SK-N-SH (cell line): ENCODE results near the gene KRT85. TPM values are rescaled to one million over a fixed set of nuclear protein-coding genes. Genes with fewer than 3 reads are reported as not detected.

Experiments used
- CTCF ChIA-PET: fragments of 300-600, 350-600 bp; formaldehyde crosslinking; extraction: SDS; loops from one replicate; lab custom pipeline; 2021; lab: Yijun Ruan, JAX
- POLR2A ChIA-PET: fragments of 350-600 bp; sonication (Branson Sonifier 250); formaldehyde crosslinking; extraction: SDS; loops from one replicate; lab custom pipeline; 2020; ENCODE audit warnings: antibody characterized with exemption, inconsistent platforms; lab: Yijun Ruan, JAX
- DNase-seq: peaks from one replicate; pipeline ENCODE4 v3.0.0; 2012
- H2AFZ ChIP-seq: fragments of 200-600 bp; sonication (generic); 2 replicates; pipeline ENCODE4 v1.8.1; 2016; ENCODE audit warnings: antibody characterized with exemption, mild to moderate bottlenecking, low read depth
- H3F3A ChIP-seq: fragments of 200-600 bp; sonication (generic); replicated peaks from 2 replicates; pipeline ENCODE3; 2016; ENCODE audit warnings: antibody characterized with exemption, mild to moderate bottlenecking; ENCODE audit not compliant: insufficient read depth
- H3K27ac ChIP-seq, 2 experiments: fragments of 200-500 bp in 1 of 2; fragments of 200-600 bp in 1 of 2; sonication (Bioruptor generic) in 1 of 2; sonication (generic), shearing (Covaris generic) in 1 of 2; 2 replicates each; pipeline versions ENCODE4 v1.5.1 to v1.6.1; 2014 to 2016; ENCODE audit warnings: low read depth in 2 of 2, inconsistent platforms in 1 of 2, low read length in 1 of 2, mild to moderate bottlenecking in 1 of 2, mixed read lengths in 1 of 2
- H3K27me3 ChIP-seq: fragments of 200-600 bp; sonication (generic), shearing (Covaris generic); 2 replicates; pipeline ENCODE4 v1.6.1; 2016; ENCODE audit warnings: mixed run types; ENCODE audit not compliant: insufficient read depth
- H3K36me3 ChIP-seq, 2 experiments: fragments of 200-500 bp in 1 of 2; fragments of 200-600 bp in 1 of 2; sonication (Bioruptor generic) in 1 of 2; sonication (generic) in 1 of 2; replicated peaks in 1 of 2; 2 replicates each; pipeline versions ENCODE3 to v1.5.1; 2014 to 2016; ENCODE audit warnings: low read length in 1 of 2, mild to moderate bottlenecking in 1 of 2; ENCODE audit not compliant: insufficient read depth in 2 of 2, control insufficient read depth in 1 of 2
- H3K4me1 ChIP-seq, 2 experiments: fragments of 200-500 bp in 1 of 2; fragments of 200-600 bp in 1 of 2; sonication (Bioruptor generic) in 1 of 2; sonication (generic), shearing (Covaris generic) in 1 of 2; 2 replicates each; pipeline versions ENCODE4 v1.5.1 to v1.6.1; 2014 to 2016; ENCODE audit warnings: low read depth in 1 of 2, low read length in 1 of 2, mixed run types in 1 of 2; ENCODE audit not compliant: insufficient read depth in 2 of 2, control insufficient read depth in 1 of 2
- H3K4me2 ChIP-seq: fragments of 200-600 bp; sonication (generic), shearing (Covaris generic); 2 replicates; pipeline ENCODE4 v1.6.1; 2017; ENCODE audit warnings: mixed run types
- H3K4me3 ChIP-seq, 2 experiments: fragments of 200-500 bp in 1 of 2; fragments of 200-600 bp in 1 of 2; sonication (Bioruptor generic) in 1 of 2; sonication (generic), shearing (Covaris generic) in 1 of 2; 2 replicates each; pipeline versions ENCODE4 v1.5.1 to v1.8.1; 2014 to 2016; ENCODE audit warnings: low read depth in 2 of 2, inconsistent platforms in 1 of 2, low read length in 1 of 2, mild to moderate bottlenecking in 1 of 2, mixed read lengths in 1 of 2, moderate library complexity in 1 of 2
- H3K79me2 ChIP-seq: fragments of 200-600 bp; sonication (generic); 2 replicates; pipeline ENCODE4 v1.8.1; 2017; ENCODE audit warnings: mild to moderate bottlenecking; ENCODE audit not compliant: insufficient read depth
- H3K9ac ChIP-seq: fragments of 200-600 bp; sonication (generic); 2 replicates; pipeline ENCODE4 v1.6.1; 2017; ENCODE audit warnings: mixed run types
- H3K9me2 ChIP-seq: fragments of 200-600 bp; sonication (generic); 2 replicates; pipeline ENCODE4 v1.6.1; 2017; ENCODE audit warnings: mixed run types
- H3K9me3 ChIP-seq: fragments of 200-600 bp; sonication (generic); 2 replicates; pipeline ENCODE4 v1.6.1; 2017; ENCODE audit warnings: mixed run types, mild to moderate bottlenecking, moderate library complexity
- H4K20me1 ChIP-seq: fragments of 200-600 bp; sonication (generic); 2 replicates; pipeline ENCODE4 v1.6.1; 2017; ENCODE audit warnings: mild to moderate bottlenecking, mixed run types; ENCODE audit not compliant: insufficient read depth
- CHD2 ChIP-seq: fragments of 150-350 bp; IDR thresholded peaks from 2 replicates; pipeline ENCODE4 v1.6.1; 2018; ENCODE audit warnings: low read length; ENCODE audit not compliant: partially characterized antibody
- GABPA ChIP-seq: IDR thresholded peaks from 2 replicates; pipeline ENCODE4 v1.4.0; 2012; ENCODE audit warnings: low read depth, mild to moderate bottlenecking
- IRF3 ChIP-seq: fragments of 150-350 bp; IDR thresholded peaks from 2 replicates; pipeline ENCODE4 v1.6.1; 2016; ENCODE audit warnings: mild to moderate bottlenecking, low read depth, low read length
- MXI1 ChIP-seq: IDR thresholded peaks from 2 replicates; pipeline ENCODE4 v1.6.1; 2012; ENCODE audit warnings: mild to moderate bottlenecking, low read depth, low read length, improper control_type of control experiment
- NFIC ChIP-seq: IDR thresholded peaks from 2 replicates; pipeline ENCODE4 v1.4.0; 2012; ENCODE audit warnings: borderline replicate concordance
- PBX3 ChIP-seq: IDR thresholded peaks from 2 replicates; pipeline ENCODE4; 2012
- POLR2AphosphoS5 ChIP-seq: IDR thresholded peaks from 2 replicates; pipeline ENCODE4 v1.6.1; 2012; ENCODE audit warnings: low read depth, low read length
- REST ChIP-seq: IDR thresholded peaks from 2 replicates; pipeline ENCODE4 v1.6.1; 2012; ENCODE audit warnings: mild to moderate bottlenecking, low read depth, low read length, moderate library complexity
- SMC3 ChIP-seq: IDR thresholded peaks from 2 replicates; pipeline ENCODE4 v1.6.1; 2012; ENCODE audit warnings: low read depth, low read length, improper control_type of control experiment
- TCF12 ChIP-seq: IDR thresholded peaks from 2 replicates; pipeline ENCODE4 v1.4.0; 2012
- TEAD4 ChIP-seq: IDR thresholded peaks from 2 replicates; pipeline ENCODE4 v1.4.0; 2012; ENCODE audit warnings: mild to moderate bottlenecking, borderline replicate concordance; ENCODE audit not compliant: insufficient read depth
- USF1 ChIP-seq: IDR thresholded peaks from 2 replicates; pipeline ENCODE4 v1.4.0; 2012; ENCODE audit warnings: low read depth, borderline replicate concordance
- YY1 ChIP-seq: IDR thresholded peaks from 2 replicates; pipeline ENCODE4 v1.4.0; 2012; ENCODE audit warnings: low read depth, mild to moderate bottlenecking
- WGBS: methylation state at CpG from one replicate; pipeline ENCODE4 v1.1.6; 2017; ENCODE audit warnings: low lambda C conversion rate; 5-methylcytosine and 5-hydroxymethylcytosine counted together
- polyA plus RNA-seq, 3 experiments: library from polyadenylated mRNA; depleted of rRNA; stranded (reverse); fragments of >200 nt; gene quantifications; 2 replicates each; pipeline ENCODE4 v1.2.3, GENCODE V29; 2012

The KRT85 gene
- polyA plus RNA-seq, 1 of the 3 experiments (the other 2 are of a cell fraction): not detected

- TF ChIP-seq IRF3: no peak
- TF ChIP-seq, all 33 proteins: peak for 0
Measured at GRCh38 chr12:52356762-52357580, 10.3 kb downstream of the KRT85 start (continued).

- no peaks in the 10 kb centered on the region for H3K36me3 ChIP-seq
- no peaks in the 10 kb centered on the region; a peak in 1 of 4 replicates for H3K4me1 ChIP-seq
- WGBS: 64% methylated on average over 28 of the region's 56 CpGs
- no peak overlapping the region for H2AFZ ChIP-seq
- ChIA-PET CTCF (interaction anchor here (1.1 kb wide), 1 partner anchor 29 kb away, joined by 3 read pairs; no protein-coding TSS in a partner anchor), POLR2A (no interaction called here)
- H3K27ac ChIP-seq: no peak overlapping the region
- no peak for DNase-seq
- no peaks in the 10 kb centered on the region for H3K9me3 ChIP-seq
- peaks cover 32% of the 10 kb centered on the region; the same call in 1 of the 2 replicates for H3K27me3 ChIP-seq
- H3F3A ChIP-seq: no peaks in the 10 kb centered on the region
- TF ChIP-seq TEAD4 (no peak), USF1 (no peak), POLR2AphosphoS5 (no peak), REST (no peak), TCF12 (no peak), YY1 (no peak), PBX3 (no peak), CHD2 (no peak), SMC3 (no peak), NFIC (no peak), MXI1 (no peak), GABPA (no peak), IRF3 (no peak)
- no peaks in the 10 kb centered on the region for H3K9me2 ChIP-seq
- H3K9ac ChIP-seq: no peak overlapping the region
- no peak overlapping the region for H3K4me3 ChIP-seq
- no peak overlapping the region for H3K4me2 ChIP-seq
- H3K79me2 ChIP-seq: no peaks in the 10 kb centered on the region
- H4K20me1 ChIP-seq: no peaks in the 10 kb centered on the region
Measured at GRCh38 chr12:52356031-52356761, 11.1 kb downstream of the KRT85 start.
